Glutamatergic neuron (in vitro differentiated cells): ENCODE data around the gene CLCN1. TPM values are rescaled to one million over a fixed set of nuclear protein-coding genes. Genes with fewer than 3 reads are reported as not detected.

Experiments used
- DNase-seq: peaks from one replicate; pipeline ENCODE4 v3.0.0; 2022
- H3K27ac Mint-ChIP-seq: one replicate; pipeline ENCODE4 v1.8.0; 2020; ENCODE audit warnings: mild to moderate bottlenecking, mixed read lengths, inconsistent platforms; ENCODE audit not compliant: unreplicated experiment
- H3K27me3 Mint-ChIP-seq: one replicate; pipeline ENCODE4 v1.8.0; 2020; ENCODE audit warnings: mild to moderate bottlenecking, moderate library complexity, mixed read lengths, inconsistent platforms; ENCODE audit not compliant: unreplicated experiment
- H3K36me3 Mint-ChIP-seq: one replicate; pipeline ENCODE4 v1.8.0; 2020; ENCODE audit warnings: mild to moderate bottlenecking, mixed read lengths, inconsistent platforms; ENCODE audit not compliant: unreplicated experiment
- H3K4me1 Mint-ChIP-seq: one replicate; pipeline ENCODE4 v1.8.0; 2020; ENCODE audit warnings: mild to moderate bottlenecking, low read depth, mixed read lengths, inconsistent platforms; ENCODE audit not compliant: unreplicated experiment
- H3K4me3 Mint-ChIP-seq: one replicate; pipeline ENCODE4 v1.8.0; 2020; ENCODE audit warnings: mild to moderate bottlenecking, mixed read lengths, inconsistent platforms; ENCODE audit not compliant: unreplicated experiment
- H3K9me3 Mint-ChIP-seq: one replicate; pipeline ENCODE4 v1.8.0; 2020; ENCODE audit warnings: mild to moderate bottlenecking, moderate library complexity, mixed read lengths, inconsistent platforms; ENCODE audit not compliant: unreplicated experiment
- CTCF ChIP-seq: fragments of 200-600 bp; sonication (generic); IDR thresholded peaks from one replicate; pipeline ENCODE4 v1.5.0; 2021; ENCODE audit not compliant: partially characterized antibody, unreplicated experiment
- total RNA-seq: library from RNA; stranded (reverse); fragmentation: NEBNext Ultra II Directional; extraction: Animal tissue kit (Norgen Biotek cat#: 25700); gene quantifications from one replicate; pipeline ENCODE4 v1.2.1, GENCODE V29; 2021; ENCODE audit not compliant: unreplicated experiment

The CLCN1 gene
- total RNA-seq, 1 donor from 2014 or later, result 0.56 TPM

GRCh38 chr7:143325240-143325639 is 9.3 kb downstream of the CLCN1 start:
- Mint-ChIP-seq H3K27ac (no peak overlapping the region), H3K27me3 (peaks cover 2% of the 10 kb centered on the region), H3K4me1 (peaks cover 27% of the 10 kb centered on the region), H3K36me3 (no peaks in the 10 kb centered on the region), H3K9me3 (peaks cover 9% of the 10 kb centered on the region), H3K4me3 (no peak overlapping the region)
- TF ChIP-seq CTCF, result no peak
- DNase-seq, result no peak

GRCh38 chr7:143327903-143328302 is 12.0 kb downstream of the CLCN1 start:
- peaks cover 2% of the 10 kb centered on the region for H3K27me3 Mint-ChIP-seq
- H3K4me3 Mint-ChIP-seq, result no peak overlapping the region
- H3K27ac Mint-ChIP-seq, result no peak overlapping the region
- H3K4me1 Mint-ChIP-seq, result peaks cover 17% of the 10 kb centered on the region
- no peaks in the 10 kb centered on the region for H3K36me3 Mint-ChIP-seq
- peaks cover 4% of the 10 kb centered on the region for H3K9me3 Mint-ChIP-seq
- DNase-seq, result no peak
- TF ChIP-seq CTCF, result no peak

GRCh38 chr7:143329471-143330170 is 13.7 kb downstream of the CLCN1 start:
- no peak for DNase-seq
- Mint-ChIP-seq H3K4me3 (no peak overlapping the region), H3K4me1 (peaks cover 2% of the 10 kb centered on the region), H3K9me3 (peaks cover 2% of the 10 kb centered on the region), H3K27ac (no peak overlapping the region), H3K36me3 (no peaks in the 10 kb centered on the region), H3K27me3 (no peaks in the 10 kb centered on the region)
- TF ChIP-seq CTCF, result no peak

- Mint-ChIP-seq H3K9me3 (peaks cover 2% of the 10 kb centered on the region), H3K36me3 (no peaks in the 10 kb centered on the region), H3K4me1 (peaks cover 2% of the 10 kb centered on the region), H3K4me3 (no peak overlapping the region), H3K27me3 (no peaks in the 10 kb centered on the region), H3K27ac (no peak overlapping the region)
- TF ChIP-seq CTCF, result no peak
- no peak for DNase-seq
Observed at GRCh38 chr7:143331179-143331801, 15.4 kb downstream of the CLCN1 start.

GRCh38 chr7:143334244-143334643 is 18.3 kb downstream of the CLCN1 start:
- no peaks in the 10 kb centered on the region for H3K36me3 Mint-ChIP-seq
- DNase-seq, result no peak
- H3K27me3 Mint-ChIP-seq, result no peaks in the 10 kb centered on the region
- no peak overlapping the region for H3K27ac Mint-ChIP-seq
- no peak for TF ChIP-seq CTCF
- no peaks in the 10 kb centered on the region for H3K4me1 Mint-ChIP-seq
- no peaks in the 10 kb centered on the region for H3K9me3 Mint-ChIP-seq
- no peak overlapping the region for H3K4me3 Mint-ChIP-seq
